ENCODE measurements around the gene DIS3L2.
"Not testable (repeated sequence)": the region's sequence is repeated elsewhere in the genome, so short reads cannot be mapped to it uniquely, and the experiment has no call there.

Gene DIS3L2

DNA sequence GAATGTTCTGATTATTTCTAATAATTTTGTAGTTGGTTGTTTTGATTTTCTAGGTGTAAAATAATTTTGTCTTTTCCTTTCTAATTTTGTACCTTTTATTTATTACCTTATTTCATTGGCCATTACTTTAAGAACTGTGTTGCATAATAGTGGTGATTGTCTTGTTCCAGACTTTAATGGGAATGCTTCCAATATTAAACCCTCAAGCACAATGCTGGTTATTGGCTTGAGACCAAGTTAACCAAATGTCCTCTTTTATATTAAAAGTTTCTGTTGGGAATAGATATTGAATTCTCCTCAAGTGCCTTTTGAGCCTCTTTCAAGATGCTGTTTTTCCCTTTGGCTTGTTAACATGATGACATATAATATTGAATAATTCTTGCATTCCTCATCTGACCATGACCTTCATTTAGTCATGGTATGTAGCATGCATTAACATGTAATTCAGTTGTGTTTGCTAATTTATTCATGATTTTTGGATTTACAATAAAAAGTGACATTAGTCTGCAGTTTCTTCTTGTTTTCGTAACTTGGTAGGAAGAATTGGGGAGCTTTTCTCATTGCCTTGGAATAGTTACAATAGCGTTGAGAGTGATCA lies 141.7 kb downstream of the DIS3L2 start:
- Histone ChIP-seq H3K4me2 (ENCODE audit: low read length) (no peak overlapping the region), H3K4me3 (ENCODE audit: low read length) (no peak overlapping the region), H3K27ac (ENCODE audit: low read length) (no peak overlapping the region), H4K20me1 (ENCODE audit: insufficient read depth, low read length) (no peaks in the 10 kb centered on the region), H3K79me2 (ENCODE audit: low read length) (no peaks in the 10 kb centered on the region), H3K9me3 (ENCODE audit: insufficient read depth, low read length) (no peaks in the 10 kb centered on the region), H2AFZ (ENCODE audit: low read depth, low read length) (no peak overlapping the region), H3K4me1 (ENCODE audit: low read length) (peaks cover 9% of the 10 kb centered on the region), H3K27me3 (ENCODE audit: low read depth, low read length) (no peaks in the 10 kb centered on the region), H3K36me3 (replicated peaks; ENCODE audit: low read depth, low read length) (no peaks in the 10 kb centered on the region), H3K9ac (ENCODE audit: low read length) (no peak overlapping the region)
- TF ChIP-seq, protein P1, sequence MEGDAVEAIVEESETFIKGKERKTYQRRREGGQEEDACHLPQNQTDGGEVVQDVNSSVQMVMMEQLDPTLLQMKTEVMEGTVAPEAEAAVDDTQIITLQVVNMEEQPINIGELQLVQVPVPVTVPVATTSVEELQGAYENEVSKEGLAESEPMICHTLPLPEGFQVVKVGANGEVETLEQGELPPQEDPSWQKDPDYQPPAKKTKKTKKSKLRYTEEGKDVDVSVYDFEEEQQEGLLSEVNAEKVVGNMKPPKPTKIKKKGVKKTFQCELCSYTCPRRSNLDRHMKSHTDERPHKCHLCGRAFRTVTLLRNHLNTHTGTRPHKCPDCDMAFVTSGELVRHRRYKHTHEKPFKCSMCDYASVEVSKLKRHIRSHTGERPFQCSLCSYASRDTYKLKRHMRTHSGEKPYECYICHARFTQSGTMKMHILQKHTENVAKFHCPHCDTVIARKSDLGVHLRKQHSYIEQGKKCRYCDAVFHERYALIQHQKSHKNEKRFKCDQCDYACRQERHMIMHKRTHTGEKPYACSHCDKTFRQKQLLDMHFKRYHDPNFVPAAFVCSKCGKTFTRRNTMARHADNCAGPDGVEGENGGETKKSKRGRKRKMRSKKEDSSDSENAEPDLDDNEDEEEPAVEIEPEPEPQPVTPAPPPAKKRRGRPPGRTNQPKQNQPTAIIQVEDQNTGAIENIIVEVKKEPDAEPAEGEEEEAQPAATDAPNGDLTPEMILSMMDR (IDR thresholded peaks at IDR 0.05; ENCODE audit: low read depth, low read length) = no peak
- no peak for TF ChIP-seq EZH2phosphoT487 (IDR thresholded peaks at IDR 0.05; ENCODE audit: low read depth)

DNA sequence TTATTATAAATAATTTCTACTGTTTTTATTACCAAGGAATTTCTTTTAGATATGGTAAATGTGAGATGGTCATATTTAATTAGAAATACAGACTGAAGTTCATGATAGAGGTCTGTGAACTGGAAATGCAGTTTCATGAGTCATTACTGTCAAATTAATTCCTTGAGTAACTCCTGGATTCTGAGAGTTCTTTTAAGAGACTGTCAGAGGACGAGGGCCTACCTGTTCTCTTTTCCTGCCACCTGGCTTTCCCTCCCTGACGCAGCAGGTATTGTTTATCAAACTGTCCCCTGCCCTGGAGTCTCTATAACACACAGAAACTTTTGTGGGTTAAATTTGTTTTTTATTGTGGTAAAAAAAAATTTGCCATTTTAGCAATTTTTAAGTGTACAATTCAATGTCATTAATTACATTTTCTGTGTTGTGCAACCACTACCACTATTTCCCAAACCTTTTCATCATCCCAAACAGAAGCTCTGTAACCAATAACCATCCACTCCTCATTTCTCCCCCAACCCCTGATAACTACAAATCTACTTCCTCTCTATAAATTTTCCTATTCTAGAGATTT lies 142.6 kb downstream of the DIS3L2 start:
- Histone ChIP-seq H3K9ac (ENCODE audit: low read length) (no peak overlapping the region), H3K4me1 (ENCODE audit: low read length) (peaks cover 9% of the 10 kb centered on the region), H3K27ac (ENCODE audit: low read length) (no peak overlapping the region)

DNA sequence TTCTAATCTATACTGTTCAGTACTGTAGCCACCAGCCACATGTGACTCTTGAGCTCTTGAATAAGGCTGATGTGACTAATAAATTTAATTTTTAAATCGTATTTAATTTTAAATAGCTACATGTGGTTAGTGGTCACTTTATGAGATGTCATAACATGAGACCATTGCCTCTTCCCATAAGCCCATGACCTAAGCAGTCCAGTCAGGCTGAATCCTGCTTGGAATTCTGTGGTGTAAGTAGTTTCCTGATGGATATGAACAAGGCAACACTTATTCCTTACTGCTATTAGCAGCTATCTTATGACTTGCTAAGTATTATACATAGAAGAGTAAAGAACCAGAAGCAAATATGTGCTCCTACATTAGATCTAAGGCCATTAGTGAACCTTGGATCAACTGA lies 150.0 kb downstream of the DIS3L2 start:
- Histone ChIP-seq H3K36me3 (replicated peaks; ENCODE audit: low read depth, low read length) (no peaks in the 10 kb centered on the region), H3K4me3 (ENCODE audit: low read length) (no peak overlapping the region), H3K4me2 (ENCODE audit: low read length) (no peak overlapping the region), H3K27me3 (ENCODE audit: low read depth, low read length) (no peaks in the 10 kb centered on the region), H2AFZ (ENCODE audit: low read depth, low read length) (no peak overlapping the region), H3K79me2 (ENCODE audit: low read length) (no peaks in the 10 kb centered on the region), H3K9ac (ENCODE audit: low read length) (no peak overlapping the region), H4K20me1 (ENCODE audit: insufficient read depth, low read length) (no peaks in the 10 kb centered on the region), H3K27ac (ENCODE audit: low read length) (no peak overlapping the region), H3K4me1 (ENCODE audit: low read length) (no peaks in the 10 kb centered on the region), H3K9me3 (ENCODE audit: insufficient read depth, low read length) (no peaks in the 10 kb centered on the region)
- TF ChIP-seq, protein P1 (IDR thresholded peaks at IDR 0.05; ENCODE audit: low read depth, low read length) = no peak
- TF ChIP-seq EZH2phosphoT487 (IDR thresholded peaks at IDR 0.05; ENCODE audit: low read depth) = no peak

More for the DNA sequence above, 142.6 kb downstream of the DIS3L2 start:
- Histone ChIP-seq H3K9me3 (ENCODE audit: insufficient read depth, low read length) (no peaks in the 10 kb centered on the region), H3K4me3 (ENCODE audit: low read length) (no peak overlapping the region), H2AFZ (ENCODE audit: low read depth, low read length) (no peak overlapping the region), H3K36me3 (replicated peaks; ENCODE audit: low read depth, low read length) (no peaks in the 10 kb centered on the region), H4K20me1 (ENCODE audit: insufficient read depth, low read length) (no peaks in the 10 kb centered on the region), H3K4me2 (ENCODE audit: low read length) (no peak overlapping the region), H3K27me3 (ENCODE audit: low read depth, low read length) (no peaks in the 10 kb centered on the region), H3K79me2 (ENCODE audit: low read length) (no peaks in the 10 kb centered on the region)
- TF ChIP-seq, protein P1 (IDR thresholded peaks at IDR 0.05; ENCODE audit: low read depth, low read length) = no peak
- no peak for TF ChIP-seq EZH2phosphoT487 (IDR thresholded peaks at IDR 0.05; ENCODE audit: low read depth)

DNA sequence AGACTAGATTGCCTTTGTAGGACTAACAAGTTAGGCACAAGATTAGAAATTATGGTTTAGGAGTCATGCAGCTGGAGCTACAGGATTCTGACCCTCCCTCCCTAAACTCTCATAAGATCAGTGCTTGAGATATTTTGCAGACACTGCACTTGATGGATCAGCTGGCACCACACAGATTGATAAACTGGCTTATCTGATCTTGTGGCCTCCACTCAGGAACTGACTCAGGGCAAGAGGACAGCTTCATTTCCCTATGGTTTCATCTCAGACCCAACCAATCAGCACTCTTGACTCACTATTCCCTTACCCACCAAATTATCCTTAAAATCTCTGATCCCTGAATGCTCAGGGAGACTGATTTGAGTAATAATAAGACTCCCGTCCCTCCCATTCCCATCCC lies 152.3 kb downstream of the DIS3L2 start:
- TF ChIP-seq, protein P1 (IDR thresholded peaks at IDR 0.05; ENCODE audit: low read depth, low read length) = no peak
- no peak for TF ChIP-seq EZH2phosphoT487 (IDR thresholded peaks at IDR 0.05; ENCODE audit: low read depth)
- no peaks in the 10 kb centered on the region for H4K20me1 ChIP-seq (ENCODE audit: insufficient read depth, low read length)
- no peaks in the 10 kb centered on the region for H3K36me3 ChIP-seq (replicated peaks; ENCODE audit: low read depth, low read length)
- no peak overlapping the region for H3K4me2 ChIP-seq (ENCODE audit: low read length)
- no peaks in the 10 kb centered on the region for H3K79me2 ChIP-seq (ENCODE audit: low read length)
- no peak overlapping the region for H3K4me3 ChIP-seq (ENCODE audit: low read length)
- H2AFZ ChIP-seq (ENCODE audit: low read depth, low read length) = no peak overlapping the region
- no peaks in the 10 kb centered on the region for H3K9me3 ChIP-seq (ENCODE audit: insufficient read depth, low read length)
- no peak overlapping the region for H3K27ac ChIP-seq (ENCODE audit: low read length)
- no peaks in the 10 kb centered on the region for H3K27me3 ChIP-seq (ENCODE audit: low read depth, low read length)
- no peak overlapping the region for H3K9ac ChIP-seq (ENCODE audit: low read length)
- H3K4me1 ChIP-seq (ENCODE audit: low read length) = no peaks in the 10 kb centered on the region

DNA sequence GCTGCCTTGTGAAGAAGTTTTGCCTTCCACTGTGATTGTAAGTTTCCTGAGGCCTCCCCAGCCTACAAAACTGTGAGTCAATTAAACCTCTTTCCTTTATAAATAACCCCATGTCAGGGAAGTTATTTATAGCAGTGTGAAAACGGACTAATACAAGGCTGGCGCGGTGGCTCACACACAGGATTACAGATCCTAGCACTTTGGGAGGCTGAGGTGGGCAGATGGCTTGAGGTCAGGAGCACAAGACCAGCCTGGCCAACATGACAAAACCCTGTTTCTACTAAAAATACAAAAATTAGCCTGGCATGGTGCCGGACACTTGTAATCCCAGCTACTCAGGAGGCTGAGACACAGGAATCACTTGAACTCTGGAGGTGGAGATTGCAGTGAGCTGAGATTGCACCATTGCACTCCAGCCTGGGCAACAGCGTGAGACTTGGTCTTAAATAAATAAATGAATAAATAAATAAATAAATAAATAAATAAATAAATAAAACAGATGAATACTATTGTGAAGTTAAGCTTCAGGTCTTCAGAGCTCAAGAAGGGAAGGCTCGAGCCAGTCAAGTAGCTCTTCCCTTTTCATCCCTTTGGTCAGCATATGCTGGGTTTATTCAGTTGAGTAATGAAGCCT lies 154.3 kb downstream of the DIS3L2 start:
- H3K27ac ChIP-seq (ENCODE audit: low read length); H3K27me3 ChIP-seq (ENCODE audit: low read depth, low read length); H3K4me1 ChIP-seq (ENCODE audit: low read length); H4K20me1 ChIP-seq (ENCODE audit: insufficient read depth, low read length); H3K4me2 ChIP-seq (ENCODE audit: low read length); H3K36me3 ChIP-seq (replicated peaks; ENCODE audit: low read depth, low read length); H2AFZ ChIP-seq (ENCODE audit: low read depth, low read length); H3K9me3 ChIP-seq (ENCODE audit: insufficient read depth, low read length); H3K9ac ChIP-seq (ENCODE audit: low read length); H3K79me2 ChIP-seq (ENCODE audit: low read length); H3K4me3 ChIP-seq (ENCODE audit: low read length): not testable (repeated sequence)

Measured in OCI-LY3 (cell line).